HFFc6 (cell line): ENCODE measurements around the gene UQCRH. TPM values are rescaled to one million over a fixed set of nuclear protein-coding genes. Genes with fewer than 3 reads are reported as not detected.
A peak's percentile ranks its signal among the peaks of the same experiment; 100 is the strongest.
"Not testable (repeated sequence)": the region's sequence is repeated elsewhere in the genome, so short reads cannot be mapped to it uniquely, and the experiment has no call there.

Source experiments
- DNase-seq: peaks from one replicate; pipeline ENCODE4 v3.0.0-alpha.2; 2018
- H3K27ac Mint-ChIP-seq: 2 replicates; pipeline ENCODE4 v1.8.0; 2020; ENCODE audit warnings: mild to moderate bottlenecking, mixed read lengths
- H3K27me3 Mint-ChIP-seq: 2 replicates; pipeline ENCODE4 v1.8.0; 2021; ENCODE audit warnings: mild to moderate bottlenecking, moderate library complexity, mixed read lengths; ENCODE audit not compliant: insufficient read depth
- H3K36me3 Mint-ChIP-seq: 2 replicates; pipeline ENCODE4 v1.8.0; 2021; ENCODE audit warnings: low read depth, mixed read lengths
- H3K4me1 Mint-ChIP-seq: 2 replicates; pipeline ENCODE4 v1.8.0; 2020; ENCODE audit warnings: low read depth, mixed read lengths
- H3K4me3 Mint-ChIP-seq: 2 replicates; pipeline ENCODE4 v1.8.0; 2020; ENCODE audit warnings: mild to moderate bottlenecking, moderate library complexity, mixed read lengths
- H3K9me3 Mint-ChIP-seq: 2 replicates; pipeline ENCODE4 v1.8.0; 2020; ENCODE audit warnings: mild to moderate bottlenecking, mixed read lengths
- CTCF ChIP-seq: fragments of 200-600 bp; sonication (generic); IDR thresholded peaks from 2 replicates; pipeline ENCODE4 v1.5.0; 2021; ENCODE audit warnings: antibody characterized with exemption, mild to moderate bottlenecking
- total RNA-seq, 6 experiments: library from RNA; stranded (reverse); fragmentation: NEBNext Ultra II Directional; extraction: Animal tissue kit (Norgen Biotek cat#: 25700); gene quantifications; 2 replicates in 1 of 6; 3 replicates in 5 of 6; pipeline ENCODE4 v1.2.3, GENCODE V29; 2021

Gene UQCRH
- total RNA-seq, 6 experiments from 2014 or later, result 211 to 274 (median 260) TPM

GRCh38 chr1:46325285-46326076, 22.0 kb downstream of the UQCRH start:
- not testable (repeated sequence) for H3K9me3 Mint-ChIP-seq, H3K4me1 Mint-ChIP-seq, H3K27me3 Mint-ChIP-seq, H3K4me3 Mint-ChIP-seq, H3K27ac Mint-ChIP-seq, DNase-seq, H3K36me3 Mint-ChIP-seq

- DNase-seq, H3K36me3 Mint-ChIP-seq, H3K27me3 Mint-ChIP-seq, H3K4me3 Mint-ChIP-seq, H3K4me1 Mint-ChIP-seq, H3K9me3 Mint-ChIP-seq, H3K27ac Mint-ChIP-seq: not testable (repeated sequence)
Measured at GRCh38 chr1:46328182-46328581, 24.7 kb downstream of the UQCRH start.

GRCh38 chr1:46329807-46330206, 26.3 kb downstream of the UQCRH start:
- H3K4me3 Mint-ChIP-seq, DNase-seq, H3K36me3 Mint-ChIP-seq, H3K4me1 Mint-ChIP-seq, H3K27ac Mint-ChIP-seq, H3K9me3 Mint-ChIP-seq, H3K27me3 Mint-ChIP-seq: not testable (repeated sequence)

- H3K4me3 Mint-ChIP-seq, DNase-seq, H3K4me1 Mint-ChIP-seq, H3K9me3 Mint-ChIP-seq, H3K27me3 Mint-ChIP-seq, H3K27ac Mint-ChIP-seq, H3K36me3 Mint-ChIP-seq: not testable (repeated sequence)
Measured at GRCh38 chr1:46330381-46330780, 26.9 kb downstream of the UQCRH start.

GRCh38 chr1:46331786-46332540, 28.5 kb downstream of the UQCRH start:
- not testable (repeated sequence) for H3K27ac Mint-ChIP-seq, H3K27me3 Mint-ChIP-seq, H3K9me3 Mint-ChIP-seq, H3K4me1 Mint-ChIP-seq, H3K36me3 Mint-ChIP-seq, H3K4me3 Mint-ChIP-seq, DNase-seq

- H3K27me3 Mint-ChIP-seq, result no peaks in the 10 kb centered on the region
- H3K36me3 Mint-ChIP-seq, result no peaks in the 10 kb centered on the region
- no peak overlapping the region for H3K27ac Mint-ChIP-seq
- H3K4me1 Mint-ChIP-seq, result peaks cover under 1% of the 10 kb centered on the region; the same call in 1 of the 2 replicates
- no peaks in the 10 kb centered on the region for H3K9me3 Mint-ChIP-seq
- peak; percentile 44 for DNase-seq
- no peak overlapping the region for H3K4me3 Mint-ChIP-seq
- peak; percentile 56; the same call in 1 of the 2 replicates for TF ChIP-seq CTCF
Measured at GRCh38 chr1:46333300-46334029, 30.0 kb downstream of the UQCRH start.

GRCh38 chr1:46334030-46334384, 30.5 kb downstream of the UQCRH start:
- Mint-ChIP-seq H3K27ac (no peak overlapping the region), H3K9me3 (no peaks in the 10 kb centered on the region), H3K4me1 (peaks cover 5% of the 10 kb centered on the region; the same call in 1 of the 2 replicates), H3K4me3 (no peak overlapping the region), H3K27me3 (no peaks in the 10 kb centered on the region), H3K36me3 (no peaks in the 10 kb centered on the region)
- no peak for TF ChIP-seq CTCF
- no peak for DNase-seq

- Mint-ChIP-seq H3K4me1 (peaks cover 13% of the 10 kb centered on the region), H3K27ac (no peak overlapping the region), H3K36me3 (no peaks in the 10 kb centered on the region), H3K27me3 (0 out of 2 replicates have a peak, but pooled peaks cover under 1% of the 10 kb centered on the region), H3K4me3 (no peak overlapping the region), H3K9me3 (no peaks in the 10 kb centered on the region)
- DNase-seq, result no peak
- no peak for TF ChIP-seq CTCF
Measured at GRCh38 chr1:46335081-46335480, 31.6 kb downstream of the UQCRH start.

- DNase-seq, result not testable (repeated sequence)
Measured at GRCh38 chr1:46337409-46337808, 33.9 kb downstream of the UQCRH start.

More at GRCh38 chr1:46337409-46337808, 33.9 kb downstream of the UQCRH start:
- not testable (repeated sequence) for H3K36me3 Mint-ChIP-seq, H3K9me3 Mint-ChIP-seq, H3K4me3 Mint-ChIP-seq, H3K27me3 Mint-ChIP-seq, H3K27ac Mint-ChIP-seq
- H3K4me1 Mint-ChIP-seq, result peaks cover 27% of the 10 kb centered on the region
